Tongue (tissue), 2 donors: Measurements from ENCODE around the gene CPT1B. TPM values are rescaled to one million over a fixed set of nuclear protein-coding genes. Genes with fewer than 3 reads are reported as not detected.

ENCODE experiments used
- DNase-seq: peaks from one replicate; pipeline ENCODE4 v3.0.0-alpha.2; 2015
- total RNA-seq: library from RNA; depleted of rRNA; stranded (reverse); fragments of >200 nt; gene quantifications from one replicate; pipeline ENCODE4 v1.2.3, GENCODE V29; 2014

Gene CPT1B
- total RNA-seq, 1 donor from 2014 or later = 57.4 TPM

DNA sequence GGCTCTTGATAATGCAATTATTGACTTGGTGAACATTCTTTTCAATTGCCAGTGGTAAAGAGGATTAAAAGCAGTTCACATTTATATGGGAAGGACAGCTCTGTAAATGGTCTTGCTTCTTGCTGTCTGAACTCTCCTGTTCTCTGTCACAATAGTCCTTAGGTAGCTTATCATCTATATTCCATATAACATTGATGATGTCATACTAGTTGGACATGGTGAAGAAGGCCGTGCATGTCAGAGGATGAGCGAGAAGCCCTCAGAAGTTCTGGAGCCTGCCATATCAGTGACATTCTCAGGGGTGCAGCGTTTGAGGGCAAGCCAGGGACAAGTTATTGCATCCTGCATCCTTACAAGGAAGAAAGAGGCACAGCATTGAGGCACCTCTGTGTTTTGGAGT is 7.0 kb upstream of the CPT1B start:
- DNase-seq = no peak

DNA sequence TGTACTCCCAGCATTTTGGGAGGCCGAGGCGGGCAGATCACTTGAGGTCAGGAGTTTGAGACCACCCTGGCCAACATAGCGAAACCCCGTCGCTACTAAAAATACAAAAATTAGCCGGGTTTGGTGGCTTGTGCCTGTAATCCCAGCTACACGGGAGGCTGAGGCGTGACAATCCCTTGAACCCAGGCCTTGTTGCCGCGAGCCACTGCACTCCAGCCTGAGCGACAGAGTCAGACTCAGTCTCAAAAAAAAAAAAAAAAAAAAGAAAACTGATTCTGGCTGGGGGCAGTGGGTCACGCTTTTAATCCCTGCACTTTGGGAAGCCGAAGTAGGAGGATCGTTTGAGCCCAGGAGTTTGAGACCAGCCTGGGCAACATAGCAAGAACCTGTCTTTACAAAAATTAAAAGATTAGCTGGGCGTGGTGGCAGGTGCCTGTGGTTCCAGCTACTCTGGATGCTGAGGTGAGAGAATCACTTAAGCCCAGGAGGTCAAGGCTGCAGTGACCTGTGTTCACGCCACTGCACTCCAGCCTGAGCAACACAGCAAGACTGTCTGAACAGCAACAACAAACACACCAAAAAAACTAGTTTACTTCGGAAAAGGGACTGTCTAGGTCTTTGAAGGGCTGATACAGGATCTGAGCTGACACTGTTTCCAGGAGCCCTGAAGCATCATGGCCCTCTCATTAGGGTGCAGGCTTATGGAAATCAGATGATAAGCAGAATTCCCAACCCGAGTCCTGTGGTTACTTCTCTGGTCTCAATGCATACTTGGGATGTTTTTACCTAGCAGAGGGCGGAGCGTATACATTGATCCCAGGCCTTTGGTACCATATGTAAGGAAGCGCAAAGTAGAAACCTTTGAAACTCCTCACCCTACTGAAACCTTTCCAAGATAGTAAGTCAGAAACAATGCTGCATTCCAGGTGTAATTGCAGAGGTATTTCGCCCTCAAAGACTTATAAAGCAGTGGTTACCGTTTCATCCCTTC is 6.2 kb upstream of the CPT1B start:
- DNase-seq = no peak

DNA sequence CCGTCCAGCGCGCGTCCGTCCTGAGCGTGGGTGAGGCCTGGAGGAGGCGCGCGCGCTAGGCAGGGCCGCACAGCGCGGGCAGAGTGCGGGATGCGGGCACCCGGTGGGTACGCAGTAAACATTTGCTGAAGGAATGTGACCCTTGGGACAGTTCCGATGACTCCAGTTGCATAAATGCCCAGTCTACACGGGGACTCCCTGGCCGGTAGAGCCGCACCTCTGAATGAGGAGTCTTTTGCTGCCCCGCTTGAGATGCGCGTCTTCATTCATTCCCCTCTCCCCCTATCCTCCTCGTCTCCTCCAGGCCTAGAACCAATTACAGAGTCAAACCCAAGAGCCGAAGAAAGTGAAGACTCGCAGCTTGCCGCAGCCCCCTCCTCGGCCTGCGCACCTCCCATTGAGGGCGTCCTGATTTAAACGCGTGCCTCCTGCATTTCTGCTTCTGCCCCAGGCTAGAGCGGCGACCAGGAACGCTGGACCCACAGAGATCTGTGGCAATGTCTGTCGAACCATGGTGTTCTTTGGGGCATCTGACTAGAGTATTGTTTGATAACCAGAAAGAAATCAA is 5.2 kb upstream of the CPT1B start:
- no peak for DNase-seq

DNA sequence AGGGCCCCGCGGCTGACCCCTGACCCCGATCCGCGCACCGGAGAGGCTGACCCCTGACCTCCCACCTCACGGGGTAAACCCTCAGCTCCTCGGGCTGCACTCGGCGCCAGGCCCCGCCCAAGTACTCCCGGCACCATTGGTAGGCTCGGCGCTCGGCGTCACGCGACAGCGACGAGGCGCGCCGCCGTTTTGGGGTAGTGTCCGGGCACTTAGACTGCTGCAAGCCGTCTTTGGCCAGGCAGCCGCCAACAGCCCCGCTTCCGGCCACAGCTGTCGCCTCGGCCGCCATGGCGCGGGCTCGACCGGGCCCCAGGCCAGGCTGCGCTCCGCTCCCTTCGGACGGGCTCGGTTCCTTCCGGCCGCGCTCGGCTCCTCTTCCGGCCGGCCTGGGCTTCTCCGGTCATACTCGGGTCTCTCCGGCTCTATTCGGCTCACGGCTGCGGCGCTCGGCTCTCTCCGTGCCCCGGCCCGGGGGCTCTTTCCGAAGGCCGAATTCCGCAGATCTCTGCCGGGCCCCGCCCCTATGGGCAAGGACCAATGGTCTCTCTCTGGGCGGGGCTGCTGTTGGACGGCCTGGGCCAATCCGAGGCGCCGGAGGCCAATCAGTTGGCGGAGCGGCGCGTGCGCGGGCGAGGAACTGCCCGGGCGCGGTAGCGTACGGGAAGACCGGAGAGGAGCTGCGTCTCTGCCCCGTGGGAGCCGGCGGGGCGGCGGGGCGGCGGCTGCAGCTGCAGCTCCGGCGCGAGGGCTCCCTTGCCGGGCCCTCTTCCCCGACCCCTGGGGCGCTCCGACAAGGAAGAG is 4.5 kb upstream of the CPT1B start, which contains the start of gene CHKB:
CHKB (minus strand) TSS at position 357 of the 801 bp plus-strand sequence; CDS start at position 289, 68 bp downstream.
- DNase-seq = peak; percentile 99

DNA sequence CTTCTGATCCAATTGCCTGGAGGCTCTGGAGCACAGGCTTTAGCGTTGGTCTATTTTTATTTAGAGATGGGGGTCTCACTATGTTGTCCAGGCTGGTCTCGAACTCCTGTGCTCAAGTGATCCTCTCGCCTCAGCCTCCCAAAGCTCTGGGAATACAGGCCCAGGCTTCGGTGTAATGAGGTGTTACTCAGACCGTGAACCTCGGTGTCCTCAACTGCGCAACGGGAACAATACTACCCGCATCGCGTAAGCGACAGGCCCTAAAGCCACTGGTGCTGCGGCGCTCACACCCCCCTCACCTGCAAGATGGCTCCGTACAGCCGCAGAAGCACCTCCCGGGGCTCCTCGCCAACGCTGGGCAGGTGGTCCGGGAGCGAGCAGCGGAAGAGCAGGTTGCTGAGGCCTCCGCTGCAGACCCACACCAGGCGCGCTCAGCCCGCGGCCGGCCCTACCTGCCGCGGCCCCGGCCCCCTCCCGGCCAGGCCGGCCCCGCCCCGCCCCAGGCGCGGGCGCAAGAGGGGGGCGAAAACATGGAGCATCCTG is 3.8 kb upstream of the CPT1B start:
- DNase-seq = no peak

DNA sequence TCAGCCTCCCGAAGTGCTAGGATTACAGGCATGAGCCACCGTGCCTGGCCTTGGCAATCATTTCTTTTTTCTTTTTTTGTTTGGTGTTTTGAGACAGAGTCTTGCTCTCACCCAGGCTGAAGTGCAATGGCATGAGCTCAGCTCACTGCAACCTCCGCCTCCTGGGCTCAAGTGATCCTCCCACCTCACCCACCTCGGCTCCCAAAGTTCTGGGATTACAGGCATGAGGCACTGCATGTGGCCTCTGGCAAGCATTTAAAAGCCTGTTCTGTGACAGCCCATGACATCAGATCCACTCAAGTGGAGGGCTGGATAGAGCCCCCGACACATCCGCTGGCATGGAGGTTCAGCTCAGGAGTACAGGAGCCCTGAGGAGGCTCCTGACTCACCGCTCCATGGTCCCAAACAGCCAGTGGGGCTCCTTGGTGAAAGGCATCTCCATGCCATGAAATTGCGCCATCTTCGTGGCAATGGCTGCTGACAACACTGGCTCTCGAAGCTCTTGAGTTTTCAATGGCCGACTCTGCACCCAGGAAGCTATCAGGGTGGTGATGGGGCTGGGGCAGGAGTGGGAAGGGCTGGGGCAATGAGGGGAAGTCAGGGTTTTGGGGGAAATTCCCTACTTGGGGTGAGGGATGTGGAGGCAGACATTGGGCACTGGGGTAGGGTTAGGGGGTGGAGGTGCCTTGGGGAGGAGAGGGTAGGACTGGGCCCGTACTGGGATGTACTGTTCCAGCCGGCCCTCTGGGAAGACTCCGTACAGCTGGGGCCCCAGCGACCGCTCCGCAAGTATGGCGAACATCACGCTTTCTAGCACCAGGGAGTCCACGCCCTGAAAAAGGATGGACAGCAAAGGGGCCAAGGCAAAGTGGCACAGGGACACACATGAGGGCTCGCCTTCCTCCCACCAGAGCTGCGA is 3.1 kb upstream of the CPT1B start:
- no peak for DNase-seq

DNA sequence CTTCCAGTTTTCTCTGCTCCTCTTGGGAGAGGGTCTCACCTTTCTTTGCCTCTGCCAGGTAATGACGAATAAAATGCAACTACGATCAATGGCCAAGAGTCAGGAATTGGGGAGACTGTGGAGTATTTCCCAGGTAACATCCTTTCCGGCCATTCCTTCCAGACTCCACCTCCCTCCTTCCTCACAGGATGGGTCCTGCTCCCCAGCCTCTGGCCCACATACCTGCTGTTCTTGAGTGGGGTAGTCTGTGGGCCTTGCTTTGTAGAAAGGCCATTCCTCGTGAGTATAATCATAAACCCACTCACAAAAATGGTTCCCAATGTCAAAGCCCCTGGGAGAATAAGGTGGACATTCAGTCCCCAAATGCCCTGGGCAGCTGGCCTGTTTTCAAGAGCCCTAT is 1.5 kb upstream of the CPT1B start:
- DNase-seq = no peak

DNA sequence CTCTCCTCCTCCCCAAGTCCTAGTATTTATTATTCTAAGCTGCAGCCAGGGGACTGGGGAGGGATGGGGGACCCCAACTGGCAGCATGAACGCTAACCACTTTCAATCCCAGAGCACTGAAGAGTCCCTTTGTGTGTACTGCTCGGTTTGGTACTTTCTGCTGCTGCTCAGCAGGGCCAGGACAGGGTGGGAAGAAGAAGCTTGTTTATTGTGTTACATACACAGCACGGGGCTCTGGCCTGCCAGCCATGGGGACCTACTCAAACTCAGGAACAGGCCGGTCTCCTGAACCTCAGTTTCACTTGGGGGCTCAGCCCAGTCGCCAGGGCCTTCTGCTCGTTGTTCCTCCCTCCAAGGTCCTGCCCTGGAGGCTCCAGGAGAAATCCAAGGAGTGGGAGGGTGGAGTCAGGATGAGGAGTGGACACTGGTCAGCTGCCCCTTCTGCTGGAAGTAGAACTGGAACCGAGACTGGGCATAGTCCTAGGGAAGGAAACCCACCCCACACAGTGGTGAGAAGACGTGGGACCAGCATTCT is 616 bp upstream of the CPT1B start:
- no peak for DNase-seq

DNA sequence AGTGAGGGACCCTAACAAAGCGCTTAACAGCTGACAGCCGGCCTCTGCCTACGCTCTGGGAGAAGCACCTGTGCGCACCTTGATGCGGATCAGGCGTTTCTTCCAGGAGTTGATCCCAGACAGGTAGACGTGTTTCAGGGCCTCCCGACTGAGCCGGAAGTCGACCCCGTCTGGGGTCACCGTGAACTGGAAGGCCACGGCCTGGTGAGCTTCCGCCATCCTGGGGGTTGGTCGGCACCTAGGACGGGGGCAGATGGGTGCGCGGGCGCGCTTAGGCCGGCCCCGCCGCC is 585 bp downstream of the CPT1B start:
- no peak for DNase-seq

DNA sequence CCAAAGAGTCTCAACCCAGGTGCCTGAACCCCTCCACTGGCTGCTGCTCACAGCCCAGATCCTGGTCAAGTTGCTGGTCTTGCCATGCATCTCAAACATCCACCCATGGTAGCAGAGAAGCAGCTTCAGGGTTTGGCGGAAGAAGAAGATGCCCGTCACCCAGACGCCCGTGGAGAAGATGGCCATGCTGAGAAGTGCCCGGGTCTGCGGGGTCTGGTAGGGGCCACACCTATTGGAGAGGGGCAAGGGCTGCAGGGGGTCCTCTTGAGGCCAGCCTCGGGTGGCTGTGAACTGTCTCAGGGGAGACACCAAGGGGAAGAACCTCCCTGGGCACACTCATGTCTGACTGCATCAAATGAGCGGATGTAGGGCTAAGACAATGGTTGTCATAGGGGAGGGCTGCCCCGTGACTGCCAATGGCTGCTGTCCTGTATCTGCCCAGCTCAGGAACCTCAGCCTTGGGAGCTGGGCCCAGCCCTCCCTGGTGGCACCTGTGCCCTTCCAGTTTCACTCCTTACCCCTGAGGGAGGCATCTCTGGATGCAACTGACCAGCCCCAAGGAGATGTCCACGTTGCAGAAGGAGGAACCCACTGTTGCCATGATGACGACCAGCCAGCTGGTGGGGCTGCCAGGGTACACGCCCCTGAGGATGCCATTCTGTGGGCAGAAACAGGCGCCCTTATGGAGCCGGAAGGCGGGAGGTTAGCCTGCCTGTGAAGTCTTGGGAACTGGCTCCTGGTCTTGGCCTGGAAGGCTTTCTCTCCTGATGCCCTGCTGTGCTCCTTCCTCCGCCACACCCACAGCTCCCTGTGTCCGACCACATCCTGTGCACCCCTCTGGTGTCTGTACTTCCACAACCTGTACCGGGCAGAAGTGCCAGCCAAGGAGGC is 1.2 kb downstream of the CPT1B start:
- no peak for DNase-seq

DNA sequence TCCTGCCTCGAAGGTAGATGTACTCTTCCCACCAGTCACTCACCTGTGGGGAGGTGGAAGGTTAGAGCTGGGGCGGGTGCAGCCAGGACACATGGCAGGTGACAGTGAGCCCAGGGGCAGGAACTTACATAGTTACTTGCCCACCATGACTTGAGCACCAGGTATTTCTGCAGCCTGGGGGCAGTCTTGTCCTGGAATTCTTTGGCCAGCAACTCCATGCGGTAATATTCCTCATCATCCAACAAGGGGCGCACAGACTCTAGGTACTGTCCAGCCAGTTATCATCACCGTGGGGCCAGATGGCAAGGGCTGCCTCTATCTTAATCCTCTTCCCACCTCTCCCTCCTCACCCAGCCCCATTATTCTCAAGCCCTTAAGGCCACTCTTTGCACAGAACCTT is 2.2 kb downstream of the CPT1B start:
- DNase-seq = peak; percentile 35

DNA sequence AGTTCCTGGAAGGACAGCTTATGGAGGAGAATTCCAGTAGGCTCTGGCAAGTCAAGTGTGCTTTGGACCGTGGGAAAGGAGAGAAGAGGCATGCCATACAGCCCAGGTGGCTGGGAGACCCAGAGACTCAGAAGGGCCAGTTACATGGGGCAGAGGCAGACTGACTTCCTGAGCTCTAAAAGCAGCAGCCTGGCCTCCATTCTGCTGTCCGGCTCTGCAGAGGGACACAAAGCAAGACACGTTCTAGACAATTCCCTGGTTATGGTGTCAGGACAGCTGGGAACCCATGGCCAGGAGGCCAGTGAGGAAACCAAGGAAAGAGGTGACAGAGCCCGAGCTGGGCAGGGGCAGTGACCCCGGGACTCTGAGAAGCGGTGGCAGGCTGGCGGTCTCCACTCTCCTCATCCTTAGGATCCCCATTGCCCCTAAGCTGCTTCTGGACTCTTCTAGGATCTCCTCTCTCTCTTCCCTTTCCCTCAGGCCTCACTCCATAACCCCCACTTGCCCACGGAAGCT is 2.7 kb downstream of the CPT1B start:
- DNase-seq = no peak

DNA sequence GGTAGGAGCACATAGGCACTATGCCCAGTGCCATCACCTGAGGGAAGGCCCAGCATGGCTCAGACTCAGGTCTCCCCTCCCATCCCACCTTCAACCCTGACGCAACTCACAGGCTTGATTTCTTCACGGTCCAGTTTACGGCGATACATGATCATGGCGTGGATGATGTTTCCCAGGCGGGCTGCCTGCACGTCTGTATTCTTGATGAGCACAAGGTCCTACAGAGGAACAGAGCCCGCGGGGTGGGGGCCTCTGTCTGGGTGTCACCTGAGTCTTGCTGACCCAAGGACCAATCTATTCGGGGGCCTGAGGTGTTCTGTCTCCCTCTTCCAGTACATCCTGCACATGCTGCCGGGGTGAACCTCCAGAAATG is 3.9 kb downstream of the CPT1B start:
- no peak for DNase-seq

DNA sequence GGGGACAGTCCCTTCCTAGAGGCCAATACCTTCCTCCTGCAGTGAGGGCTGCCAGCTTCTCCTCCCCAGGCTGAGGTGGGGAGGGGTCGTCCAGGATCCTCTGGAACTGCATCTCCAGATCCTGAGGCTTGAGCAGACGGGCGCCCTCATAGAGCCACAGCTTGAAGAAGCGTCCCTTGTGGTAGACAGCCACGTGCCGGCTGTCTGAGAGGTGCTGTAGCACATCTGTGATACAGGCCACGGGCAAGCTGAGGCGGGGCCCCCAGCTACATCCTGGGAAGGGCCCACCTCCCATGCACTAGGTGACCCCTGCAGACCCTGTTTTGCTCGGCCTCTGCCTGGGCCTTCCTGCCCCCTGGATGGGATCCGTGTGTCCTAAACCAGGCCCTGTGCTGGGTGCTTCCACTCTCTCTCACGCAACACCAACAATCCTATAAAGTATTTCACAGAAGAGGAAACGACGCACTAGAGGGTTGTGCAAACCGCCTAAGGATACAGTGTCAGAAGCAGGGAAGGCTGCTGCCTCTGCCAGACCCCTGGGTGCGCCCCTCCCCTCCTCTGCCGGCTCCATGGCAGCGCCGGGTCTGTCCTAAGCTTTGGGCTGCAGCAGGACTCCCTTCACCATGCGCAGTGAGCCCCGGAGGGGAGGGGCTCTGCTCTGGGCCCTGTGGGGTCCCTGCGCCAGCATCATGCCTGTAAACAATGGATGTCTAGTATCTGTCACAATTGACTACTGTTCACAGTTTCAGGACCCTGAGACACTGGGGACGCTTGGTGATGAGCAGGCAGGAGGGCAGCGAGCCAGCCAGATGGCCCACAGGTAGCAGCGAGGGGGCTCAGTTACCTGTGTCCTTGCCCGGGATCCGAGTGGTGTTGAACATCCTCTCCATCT is 4.5 kb downstream of the CPT1B start:
- DNase-seq = no peak

DNA sequence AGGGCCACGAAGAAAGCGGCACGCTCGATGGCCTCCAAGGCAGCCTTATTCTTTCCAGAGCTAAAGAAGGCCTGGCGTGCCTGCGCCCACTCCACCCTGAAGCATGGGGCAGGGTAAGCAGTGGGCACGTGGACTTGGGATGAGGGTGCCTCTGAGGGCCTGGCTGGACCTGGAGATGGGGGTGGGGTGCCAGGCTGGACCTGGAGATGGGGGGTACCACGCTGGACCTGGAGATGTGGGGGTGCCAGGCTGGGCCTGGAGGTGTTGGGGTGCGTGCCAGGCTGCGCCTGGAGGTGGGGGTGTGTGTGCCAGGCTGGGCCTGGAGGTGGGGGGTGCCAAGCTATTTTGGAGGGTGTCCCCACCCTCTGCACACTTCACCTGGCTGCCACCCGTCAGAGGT is 5.3 kb downstream of the CPT1B start:
- DNase-seq = no peak

DNA sequence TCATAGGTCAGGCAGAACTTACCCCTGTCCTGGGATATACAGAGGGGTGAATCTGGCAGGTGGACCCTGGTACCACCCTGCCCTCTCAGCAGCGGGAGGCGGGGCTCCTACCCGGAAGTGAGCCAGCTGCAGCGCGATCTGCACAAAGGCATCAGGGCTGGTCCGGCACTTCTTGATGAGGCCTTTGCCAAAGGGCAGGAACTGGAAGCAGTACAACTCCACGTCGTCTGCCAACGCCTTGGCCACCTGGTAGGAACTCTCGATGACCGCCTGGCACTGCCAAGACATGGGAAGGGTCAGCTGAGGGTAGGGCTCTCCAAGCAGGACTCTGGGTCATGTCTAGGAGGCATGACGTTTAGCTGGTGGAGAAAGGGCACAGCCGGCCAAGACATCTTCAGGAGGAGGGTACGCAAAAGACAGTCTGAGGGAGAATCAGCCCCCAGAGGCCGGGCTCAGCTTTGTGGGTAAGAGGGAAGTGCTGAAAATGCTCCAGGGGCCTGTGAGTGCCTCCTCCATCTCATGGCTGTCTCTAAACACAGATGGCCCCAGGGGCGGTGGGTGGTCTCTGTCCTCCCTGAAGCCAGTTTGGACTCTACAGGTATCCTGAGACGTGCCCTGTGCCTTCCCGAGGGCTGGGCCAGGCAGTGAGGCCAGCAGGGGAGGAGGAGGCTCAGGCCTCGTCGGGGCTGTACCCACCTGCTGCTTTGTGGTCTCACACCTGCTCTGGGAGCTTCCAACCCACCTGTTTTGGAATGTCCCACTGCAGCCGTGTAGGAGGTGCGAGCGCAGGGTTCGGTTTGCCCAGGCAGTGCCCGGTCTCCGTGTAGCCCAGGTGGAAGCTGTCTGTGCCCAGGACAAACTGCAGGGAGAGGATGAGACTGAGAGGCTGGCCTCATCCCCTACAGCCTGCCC is 6.7 kb downstream of the CPT1B start:
- no peak for DNase-seq

DNA sequence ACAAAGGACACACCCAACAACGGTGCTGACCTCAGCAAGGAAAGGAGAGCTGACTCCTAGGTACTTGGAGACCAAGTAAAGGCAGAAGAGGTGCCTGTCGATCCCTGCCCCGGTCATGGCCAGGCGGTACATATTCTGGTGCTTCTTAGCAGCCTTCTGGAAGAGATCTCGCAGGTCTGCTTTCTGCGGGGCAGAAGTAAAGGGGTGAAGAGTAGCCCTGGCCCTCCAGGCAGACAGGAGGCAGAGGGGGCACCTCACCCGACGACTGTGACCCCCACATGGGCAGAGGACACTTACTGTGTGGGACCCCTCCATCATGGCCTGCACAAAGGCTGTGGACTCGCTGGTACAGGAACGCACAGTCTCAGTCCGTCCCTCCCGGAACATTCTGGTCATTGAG is 7.4 kb downstream of the CPT1B start:
- DNase-seq = no peak
